Left renal cortex interstitium (tissue), 4 donors: ENCODE data around the gene TBC1D17. TPM values are rescaled to one million over a fixed set of nuclear protein-coding genes. Genes with fewer than 3 reads are reported as not detected.
A peak's percentile ranks its signal among the peaks of the same experiment; 100 is the strongest.
"Not testable (repeated sequence)": the region's sequence is repeated elsewhere in the genome, so short reads cannot be mapped to it uniquely, and the experiment has no call there.

Experiments used
- DNase-seq, 4 donors: peaks; one replicate each; pipeline ENCODE4 v3.0.0-alpha.2; 2013; ENCODE audit warnings: low read depth in 4 of 4, low spot score in 2 of 4, missing footprints in 1 of 4
- polyA plus RNA-seq, 4 donors: library from polyadenylated mRNA; unstranded; fragments of 120-200 nt; gene quantifications; one replicate each; pipeline ENCODE4 v1.2.1, GENCODE V29; 2013; ENCODE audit not compliant: insufficient read length in 4 of 4

TBC1D17 gene
- polyA plus RNA-seq, 4 donors, result 38.5 to 61.3 (median 48.5) TPM

DNA sequence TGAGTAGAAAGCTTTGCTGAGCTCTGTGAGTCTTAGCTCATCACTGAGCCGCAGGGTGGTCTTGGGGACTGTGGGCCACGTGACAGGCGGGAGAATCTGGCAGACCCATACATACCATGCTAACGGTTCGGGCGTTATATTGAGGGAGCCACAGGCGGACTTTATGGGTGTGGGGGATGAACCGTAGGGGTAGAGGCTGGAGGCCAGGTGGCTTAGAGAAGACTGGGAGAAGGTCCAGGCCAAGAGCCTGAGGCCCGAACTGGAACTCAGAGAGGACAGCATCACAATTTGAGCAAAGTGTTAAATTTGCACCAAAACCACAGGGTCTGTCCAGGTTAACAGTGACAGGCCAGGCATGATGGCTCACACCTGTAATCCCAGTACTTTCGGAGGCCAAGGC lies 36.2 kb downstream of the TBC1D17 start:
- no peak for DNase-seq

DNA sequence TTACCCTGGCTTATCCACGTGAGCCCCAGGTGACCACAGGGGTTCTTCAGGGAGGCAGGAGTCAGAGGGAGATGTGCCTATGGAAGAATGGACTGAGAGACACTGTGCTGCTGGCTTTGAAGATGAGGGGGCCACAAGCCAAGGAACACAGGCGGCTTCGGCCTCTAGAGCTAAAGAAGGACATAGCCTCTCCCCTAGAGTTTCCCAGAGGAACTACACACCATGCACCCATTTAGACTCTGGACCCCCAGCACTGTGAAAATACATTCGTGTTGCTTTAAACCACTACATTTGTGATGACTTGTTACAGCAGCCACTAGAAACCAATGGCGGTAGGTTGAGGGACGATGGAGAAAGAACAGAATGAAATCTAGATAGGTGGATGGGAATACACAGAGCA lies 37.8 kb downstream of the TBC1D17 start:
- DNase-seq, result no peak

DNA sequence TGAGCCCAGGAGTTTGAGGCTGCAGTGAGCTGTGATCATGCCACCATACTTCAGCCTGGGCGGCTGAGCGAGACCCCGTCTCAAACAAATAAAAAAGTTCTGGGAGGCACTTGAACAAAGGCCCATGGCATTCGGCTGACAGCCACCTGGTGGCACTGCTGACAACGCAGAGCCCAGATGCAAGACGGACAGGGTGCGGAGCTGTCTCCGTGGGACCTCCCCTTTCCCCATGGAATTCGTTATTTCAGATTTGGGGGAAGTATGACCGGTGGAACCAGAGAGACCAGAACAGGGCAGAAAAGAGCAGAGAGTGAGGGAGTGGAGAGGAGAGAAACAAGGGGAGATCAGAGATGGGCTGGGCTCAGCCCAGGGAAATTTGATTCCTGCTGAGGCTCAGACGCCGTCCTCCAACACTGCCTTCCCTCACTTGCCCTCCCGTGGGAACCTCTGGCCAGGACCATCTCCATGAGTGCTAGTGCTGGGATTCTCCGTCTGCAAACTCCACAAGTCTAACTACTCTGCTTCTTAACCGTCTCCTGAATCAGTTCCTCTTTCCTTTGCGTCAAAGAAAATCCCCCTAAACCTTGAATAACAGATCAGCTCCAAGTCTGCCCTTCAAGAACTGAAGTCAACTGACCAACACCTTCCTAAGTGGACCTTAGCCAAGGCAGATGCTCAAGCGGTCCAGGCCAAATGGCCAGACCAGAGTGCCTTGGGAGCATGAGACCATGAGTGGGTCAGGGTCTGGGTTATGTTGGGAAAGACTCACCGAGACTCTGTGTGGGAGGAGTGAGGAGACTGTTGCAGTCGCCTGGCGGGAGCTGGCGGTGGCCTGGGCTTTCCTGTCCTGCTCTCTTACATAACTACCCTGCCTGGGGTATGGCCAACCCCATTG lies 39.6 kb downstream of the TBC1D17 start:
- DNase-seq, result no peak

DNA sequence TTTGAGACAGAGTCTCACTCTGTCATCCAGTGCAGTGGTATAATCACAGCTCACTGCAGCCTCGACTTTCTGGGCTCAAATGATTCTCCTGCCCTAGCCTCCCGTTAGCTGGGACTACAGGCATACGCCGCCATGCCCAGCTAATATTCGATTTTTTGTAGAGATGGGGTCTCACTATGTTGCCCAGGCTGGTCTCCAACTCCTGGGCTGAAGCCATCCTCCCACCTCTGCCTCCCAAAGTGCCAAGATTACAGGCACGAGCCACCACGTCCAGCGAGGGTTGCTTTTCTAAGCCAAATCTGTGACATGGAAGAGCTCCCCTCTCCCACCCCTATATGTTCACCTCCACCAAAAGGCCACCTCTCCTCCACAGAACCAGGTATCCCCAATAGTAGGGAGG lies 40.6 kb downstream of the TBC1D17 start:
- no peak for DNase-seq

DNA sequence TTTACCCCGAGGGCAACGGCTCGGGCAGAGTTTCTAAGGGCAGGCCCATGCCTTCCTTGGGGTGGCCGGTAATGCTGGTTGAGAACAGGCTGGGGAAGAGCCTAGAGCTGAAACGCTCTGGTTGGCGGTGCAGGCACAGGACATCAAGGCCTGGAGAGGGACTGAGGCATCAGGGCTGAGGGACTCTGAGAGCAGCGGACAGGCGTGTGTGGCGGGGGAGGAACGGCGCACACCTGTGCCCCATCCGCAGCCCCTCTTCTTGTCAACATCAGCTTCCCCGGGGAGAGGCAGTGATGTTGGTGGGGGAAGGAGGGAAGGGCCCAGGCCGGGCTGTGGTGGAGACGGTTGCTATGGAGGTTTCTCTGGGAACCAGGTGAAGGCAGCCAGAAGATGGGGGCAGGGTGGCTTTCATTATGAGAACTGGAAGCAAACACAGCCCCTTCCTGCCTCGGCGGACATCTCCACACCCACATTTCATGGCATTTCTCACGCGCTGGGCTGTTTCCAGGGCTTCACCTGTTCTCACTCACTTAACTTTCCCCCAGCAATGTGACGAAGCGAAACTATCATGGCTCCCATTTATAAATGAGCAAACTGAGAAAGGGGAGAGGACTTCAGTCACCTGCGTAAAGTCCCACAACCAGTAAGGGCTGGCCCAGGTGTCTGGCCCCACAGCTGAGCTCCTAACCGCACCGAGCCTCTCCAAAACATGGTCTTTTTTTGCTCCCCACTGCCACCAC lies 43.3 kb downstream of the TBC1D17 start:
- no peak for DNase-seq

DNA sequence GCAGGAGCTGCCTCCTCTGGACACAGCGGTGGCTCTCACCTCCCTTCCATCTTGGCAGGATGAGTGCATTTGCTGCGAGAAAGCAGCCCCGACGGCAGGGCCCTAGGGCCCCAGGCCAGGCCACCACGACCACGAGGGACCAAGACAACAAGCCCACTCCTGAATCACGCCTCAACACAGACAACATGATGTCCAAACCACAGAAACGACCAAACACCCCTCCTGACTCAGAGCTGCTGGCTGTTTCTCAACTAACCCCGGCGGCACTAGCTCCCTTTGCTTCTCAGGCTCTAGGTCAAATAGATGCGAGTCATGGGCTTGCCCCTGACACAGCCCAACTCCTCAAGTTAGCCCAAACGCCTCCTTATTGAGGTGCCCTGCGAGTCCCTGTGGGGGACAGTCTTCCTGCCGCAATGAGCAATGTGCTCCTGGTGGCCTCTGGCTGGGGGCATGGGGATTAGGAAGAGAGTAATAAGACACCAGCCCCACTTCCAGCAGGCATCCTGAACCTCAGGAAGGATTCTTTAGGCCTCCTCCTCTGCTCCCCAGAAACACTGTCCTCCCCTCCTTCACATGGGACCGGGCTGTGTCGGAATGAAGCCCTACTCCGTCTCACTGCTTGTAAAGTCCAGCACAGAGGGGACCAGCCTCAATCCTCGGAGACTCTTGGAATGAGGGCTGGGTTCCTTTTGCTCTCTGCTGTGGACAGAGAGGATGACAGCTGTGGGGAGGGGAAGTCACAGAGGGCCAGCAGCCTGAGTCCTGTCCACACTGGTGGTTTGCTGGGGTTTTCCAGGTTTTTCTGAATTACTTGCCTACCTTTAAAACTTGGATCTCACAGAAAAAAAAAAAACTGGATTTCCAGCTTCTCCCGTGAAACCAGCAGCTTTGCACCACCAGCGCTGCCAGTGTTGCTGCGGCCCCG lies 44.6 kb downstream of the TBC1D17 start:
- no peak for DNase-seq

DNA sequence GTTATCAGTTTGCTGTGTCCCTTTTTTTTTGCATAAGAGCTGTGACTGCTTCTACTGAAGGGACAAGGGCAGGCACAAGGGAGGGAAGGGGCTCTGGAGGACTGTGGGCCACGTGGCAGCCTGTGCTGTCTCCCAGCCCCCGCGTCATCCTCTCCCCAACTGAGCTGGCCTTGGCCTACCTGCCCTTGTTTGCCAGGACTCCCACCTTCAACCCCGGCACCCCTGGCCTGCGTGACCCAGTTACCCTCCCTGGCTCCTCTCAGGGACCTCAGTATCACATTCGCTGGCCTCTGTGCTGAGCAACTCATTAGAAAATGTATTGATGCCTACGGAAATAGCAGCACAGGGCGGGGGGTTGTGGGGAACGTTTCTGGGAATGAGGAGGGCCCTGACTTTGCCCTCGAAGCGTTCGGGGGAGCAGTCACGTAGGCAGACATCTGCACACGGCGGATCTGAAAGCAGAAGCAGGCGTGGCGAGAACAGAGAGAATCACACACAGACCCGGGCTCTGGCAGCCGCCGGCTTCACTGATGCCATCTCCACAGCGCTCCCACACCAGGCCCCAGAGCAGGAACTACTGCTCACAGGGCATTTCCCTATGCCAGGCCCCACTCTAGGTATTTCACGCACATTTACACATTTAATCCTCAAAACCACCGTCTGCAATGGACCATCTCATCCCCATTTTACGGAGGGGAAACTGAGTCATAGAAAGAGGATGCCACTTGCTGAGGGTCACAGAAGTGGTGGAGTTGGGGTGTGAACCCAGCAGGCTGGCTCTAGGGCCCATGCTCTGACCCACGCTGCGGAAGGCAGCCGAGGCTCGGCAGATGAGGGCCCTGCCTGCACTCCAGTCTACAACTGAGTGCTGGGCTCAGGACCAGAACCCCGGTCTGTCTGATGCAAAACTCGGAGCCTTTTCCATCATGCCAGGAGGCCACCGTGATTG lies 45.8 kb downstream of the TBC1D17 start:
- DNase-seq, result no peak

DNA sequence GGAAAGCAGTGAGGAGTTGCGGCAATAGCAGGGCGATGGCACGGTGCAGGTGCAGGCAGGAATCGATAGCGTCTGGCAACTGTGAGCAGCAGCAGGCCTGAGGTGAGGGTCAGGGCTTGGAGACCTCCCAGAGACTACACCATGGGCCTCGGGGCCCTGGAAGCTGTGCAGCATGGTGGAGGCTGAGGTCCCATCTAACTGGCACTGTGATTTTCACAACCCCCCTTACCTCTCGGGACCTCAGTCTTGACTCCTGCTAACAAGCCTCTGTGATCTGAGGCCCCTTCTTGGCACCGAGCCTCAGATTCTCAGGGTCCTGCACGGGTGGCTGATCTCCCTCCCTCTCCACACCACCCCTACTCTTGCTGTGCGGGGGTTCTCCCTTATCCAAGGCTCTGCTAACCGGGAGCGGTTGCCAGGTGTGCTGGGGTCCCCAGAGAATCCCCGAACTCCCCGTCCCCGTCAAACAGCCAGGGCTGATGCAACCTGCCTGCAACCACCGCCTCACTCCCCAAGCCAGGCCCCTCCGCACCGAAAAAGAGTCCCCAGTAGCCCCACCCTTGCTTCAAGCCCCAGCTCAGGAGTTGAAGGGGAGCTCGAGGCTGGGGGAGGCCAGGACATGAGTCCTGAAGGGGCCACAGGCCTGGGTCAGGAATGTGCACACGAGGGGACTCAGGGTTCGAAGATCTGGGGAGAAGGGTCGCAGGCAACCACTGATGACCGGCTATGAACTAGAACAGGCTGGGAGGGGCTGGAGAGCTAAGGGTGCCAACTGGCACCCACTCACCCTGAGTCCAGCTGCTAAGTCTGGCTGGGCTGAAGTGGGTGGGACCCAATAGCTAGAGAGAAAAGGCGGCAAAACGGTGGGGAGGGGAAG lies 46.7 kb downstream of the TBC1D17 start:
- DNase-seq, result no peak

DNA sequence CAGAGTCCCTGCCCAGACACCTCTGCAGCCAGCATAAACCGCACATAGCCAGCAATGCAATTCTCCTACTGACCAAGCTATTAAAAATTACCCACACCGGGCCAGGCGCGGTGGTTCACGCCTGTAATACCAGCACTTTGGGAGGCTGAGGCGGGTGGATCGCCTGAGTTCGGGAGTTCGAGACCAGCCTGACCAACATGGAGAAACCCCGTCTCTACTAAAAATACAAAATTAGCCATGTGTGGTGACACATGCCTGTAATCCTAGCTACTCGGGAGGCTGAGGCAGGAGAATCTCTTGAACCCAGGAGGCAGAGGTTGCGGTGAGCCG lies 47.3 kb downstream of the TBC1D17 start:
- not testable (repeated sequence) for DNase-seq

DNA sequence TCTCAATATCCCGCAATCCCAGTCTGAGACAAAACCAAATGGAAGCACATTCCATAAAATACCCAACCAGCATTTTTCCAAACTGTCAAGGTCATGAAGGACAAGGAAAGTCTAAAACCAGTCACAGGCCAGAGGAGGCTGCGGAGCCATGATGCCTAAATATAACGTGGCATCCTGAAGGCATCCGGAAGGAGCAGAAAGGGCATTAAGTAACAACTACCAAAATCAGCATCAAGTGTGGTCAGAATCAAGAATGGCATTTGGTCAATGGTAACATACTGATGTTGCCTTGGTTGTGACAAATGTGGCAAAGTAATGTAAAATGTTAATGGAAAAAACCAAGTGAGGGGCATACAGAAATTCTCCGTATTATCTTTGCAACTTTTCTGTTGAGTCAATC lies 48.0 kb downstream of the TBC1D17 start:
- DNase-seq, result no peak

DNA sequence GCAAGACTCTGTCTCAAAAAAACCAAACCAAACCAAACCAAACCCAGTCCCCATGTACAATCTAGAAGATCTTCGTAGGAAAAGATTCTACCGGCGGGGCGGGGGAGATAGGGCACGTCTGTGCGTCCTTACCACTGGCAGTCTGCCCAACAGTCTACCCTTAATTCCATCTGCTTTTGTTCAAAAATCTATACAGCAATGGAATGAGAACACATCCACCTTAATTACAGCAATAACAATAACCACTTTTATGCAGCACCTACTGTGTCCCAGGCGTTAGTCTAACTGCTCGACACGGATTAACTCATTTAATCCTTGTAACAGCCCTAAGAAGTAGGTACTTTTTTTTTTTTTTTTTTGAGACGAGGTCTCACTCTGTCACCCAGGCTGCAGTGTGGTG lies 49.0 kb downstream of the TBC1D17 start:
- DNase-seq, result no peak

DNA sequence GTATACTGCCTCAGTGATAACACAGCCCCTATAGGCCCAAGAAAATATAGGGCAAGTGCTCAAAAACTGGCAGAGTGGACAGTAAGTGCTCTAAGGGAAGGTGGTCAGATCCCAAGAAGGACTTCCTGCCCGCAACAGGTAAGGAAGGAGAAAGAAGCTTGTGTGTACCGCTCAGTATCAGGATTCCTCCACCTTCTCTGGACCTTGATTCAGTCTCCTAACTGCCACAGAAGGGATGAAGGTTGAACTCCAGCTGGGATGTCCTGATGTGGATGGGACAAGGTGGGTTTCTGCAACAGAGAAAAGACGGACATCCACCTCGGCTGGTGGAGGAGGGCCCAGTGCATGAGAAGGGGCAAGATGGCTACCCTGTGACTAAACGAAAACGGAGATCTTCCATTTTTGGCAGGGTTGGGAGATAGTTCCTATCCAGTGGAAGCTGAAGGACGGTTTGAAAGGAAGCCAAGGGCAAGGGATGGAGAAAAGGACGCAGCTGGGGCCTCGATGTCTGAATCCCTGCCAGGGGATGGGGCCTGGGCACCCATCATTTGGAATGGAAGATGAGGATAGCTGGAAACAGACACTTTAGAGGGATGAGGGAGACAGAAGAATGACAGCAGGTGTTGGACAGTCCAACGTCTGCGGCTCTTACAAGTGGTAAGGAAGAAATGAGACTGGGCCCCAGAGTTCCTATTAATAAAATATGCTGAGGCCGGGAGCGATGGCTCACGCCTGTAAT lies 50.2 kb downstream of the TBC1D17 start:
- no peak for DNase-seq

DNA sequence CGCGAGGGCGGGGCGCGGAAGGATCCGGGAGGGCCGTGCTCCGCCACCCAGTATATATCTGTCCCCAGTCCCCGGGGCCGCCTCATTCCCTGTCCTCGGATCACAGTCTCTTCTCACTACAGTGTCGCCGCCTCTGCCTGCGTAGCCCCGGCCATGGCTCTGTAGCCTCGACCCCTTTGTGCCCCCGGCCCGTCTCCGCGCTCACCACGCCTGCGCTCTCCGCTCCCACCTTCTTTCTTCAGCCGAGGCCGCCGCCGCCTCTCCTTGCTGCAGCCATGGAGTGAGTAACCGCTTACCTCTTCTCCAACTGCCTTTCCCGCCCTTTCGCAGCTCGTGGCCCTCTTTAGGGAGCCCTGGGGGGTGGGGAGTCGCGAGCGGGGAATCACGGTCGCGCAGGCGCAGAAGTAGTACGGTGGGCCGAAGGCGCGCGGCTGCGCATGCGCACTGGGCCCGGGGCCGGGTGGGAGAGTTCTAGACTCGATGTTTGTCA lies 51.7 kb downstream of the TBC1D17 start, which contains the start of the genes ATF5 and NUP62:
Gene ATF5, plus strand, starts transcription at position 85 of the 490 bp plus-strand sequence. CDS start 1,646 bp downstream, outside the sequence.
Gene NUP62, minus strand, starts transcription at position 384 of the 490 bp plus-strand sequence. CDS start 19,697 bp downstream, outside the sequence.
- peak; percentile 83 to 90 (median 89) for DNase-seq

DNA sequence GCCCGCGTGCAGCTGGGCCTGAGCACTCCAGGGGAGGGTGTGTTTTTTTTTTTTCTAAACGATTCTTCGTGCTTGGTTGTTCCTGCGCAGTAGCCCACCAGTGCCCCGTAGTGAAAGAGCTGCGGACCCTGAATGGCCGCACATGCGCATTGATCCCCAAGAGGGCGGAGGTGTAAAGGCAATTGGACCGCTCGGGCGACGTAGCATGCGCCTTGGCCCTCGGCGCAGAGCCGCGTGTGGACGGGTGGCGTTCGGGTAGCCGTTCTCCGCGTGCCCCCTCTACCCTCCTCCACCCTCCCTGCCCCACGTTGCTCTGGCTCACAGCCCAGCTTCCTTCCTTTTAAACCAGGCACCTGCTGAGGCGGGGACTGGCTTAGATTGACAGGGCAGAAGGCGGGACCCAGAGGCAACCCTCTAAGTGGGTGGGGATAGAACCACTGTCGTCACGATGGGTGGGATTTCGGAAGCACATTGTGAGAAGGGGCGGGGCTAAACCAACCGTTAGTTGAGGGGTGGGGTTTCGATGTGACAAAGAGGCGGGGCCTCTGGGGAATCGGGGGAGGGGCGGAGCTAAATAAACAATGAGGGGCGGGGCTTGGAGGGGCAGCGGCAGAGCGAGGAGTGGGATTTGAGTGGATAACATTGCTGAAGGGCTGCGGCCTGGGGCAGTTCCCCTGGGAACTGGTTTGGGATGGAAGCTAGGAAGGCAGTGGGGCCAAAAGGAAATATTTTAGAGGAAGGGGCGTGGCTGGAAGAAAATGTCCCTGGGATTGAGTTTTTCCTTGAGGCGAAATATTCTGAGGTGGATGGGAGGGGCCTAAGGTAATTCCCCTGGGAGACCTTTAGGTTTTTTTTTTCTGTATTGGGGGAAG lies 52.3 kb downstream of the TBC1D17 start:
- peak; percentile 86 to 92 (median 88) for DNase-seq

DNA sequence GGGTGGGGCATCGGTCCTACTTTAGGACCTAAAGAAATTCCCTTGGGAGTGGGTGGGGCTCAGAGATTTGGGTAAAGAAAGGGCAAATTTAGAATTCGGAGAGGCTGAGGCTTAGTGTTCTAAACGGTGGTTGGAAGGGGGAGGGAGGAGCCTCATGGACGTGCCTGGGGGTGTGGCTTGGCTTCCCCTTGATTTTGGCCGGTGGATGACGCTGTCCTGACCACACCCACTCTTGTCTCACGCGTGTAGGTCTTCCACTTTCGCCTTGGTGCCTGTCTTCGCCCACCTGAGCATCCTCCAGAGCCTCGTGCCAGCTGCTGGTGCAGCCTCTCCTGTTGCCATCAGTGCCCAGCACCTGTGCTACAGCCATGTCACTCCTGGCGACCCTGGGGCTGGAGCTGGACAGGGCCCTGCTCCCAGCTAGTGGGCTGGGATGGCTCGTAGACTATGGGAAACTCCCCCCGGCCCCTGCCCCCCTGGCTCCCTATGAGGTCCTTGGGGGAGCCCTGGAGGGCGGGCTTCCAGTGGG lies 53.0 kb downstream of the TBC1D17 start:
- no peak for DNase-seq

DNA sequence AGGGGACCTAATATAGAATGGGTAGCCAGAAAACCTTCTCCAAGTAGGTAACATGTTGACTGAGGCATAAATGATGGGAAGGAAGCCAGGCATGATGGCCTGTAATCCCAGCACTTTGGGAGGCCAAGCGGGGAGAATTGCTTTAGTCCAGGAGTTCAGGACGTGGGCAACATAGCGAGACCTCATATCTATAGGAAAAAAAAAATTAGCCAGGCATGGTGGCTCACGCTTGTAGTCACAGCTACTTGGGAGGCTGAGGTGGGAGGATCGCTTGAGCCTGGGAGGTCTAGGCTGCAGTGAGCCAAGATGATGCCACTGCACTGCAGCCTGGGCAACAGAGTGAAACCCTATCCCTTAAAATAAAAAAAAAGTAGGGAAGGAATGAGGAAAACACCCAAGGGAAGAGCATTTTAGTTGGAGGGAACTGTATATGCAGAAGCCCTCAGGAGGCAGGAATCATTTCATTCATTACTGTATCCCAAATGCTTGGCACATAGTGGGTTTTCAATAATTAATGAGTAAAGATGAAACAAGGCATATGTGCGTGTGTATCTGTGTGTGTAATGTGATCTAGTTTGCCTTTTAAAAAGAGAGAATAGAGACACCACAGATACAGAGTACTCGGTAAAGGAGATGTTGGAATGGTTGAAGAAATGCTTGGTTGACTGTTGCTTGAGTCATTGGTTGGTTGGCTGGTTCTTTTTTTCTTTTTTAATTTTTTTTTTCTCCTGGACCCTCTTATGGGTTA lies 54.0 kb downstream of the TBC1D17 start:
- DNase-seq, result no peak
